GM18498 (cell line): Measurements from ENCODE around the gene KRTAP10-9.
"Not testable (repeated sequence)": the region's sequence is repeated elsewhere in the genome, so short reads cannot be mapped to it uniquely, and the experiment has no call there.

Source experiments
- ATAC-seq: cut with Tn5 transposase; IDR thresholded peaks from one replicate; pipeline ENCODE4 v1.9.1; 2021; ENCODE audit warnings: mild to moderate bottlenecking, moderate library complexity; ENCODE audit not compliant: unreplicated experiment

The KRTAP10-9 gene

DNA sequence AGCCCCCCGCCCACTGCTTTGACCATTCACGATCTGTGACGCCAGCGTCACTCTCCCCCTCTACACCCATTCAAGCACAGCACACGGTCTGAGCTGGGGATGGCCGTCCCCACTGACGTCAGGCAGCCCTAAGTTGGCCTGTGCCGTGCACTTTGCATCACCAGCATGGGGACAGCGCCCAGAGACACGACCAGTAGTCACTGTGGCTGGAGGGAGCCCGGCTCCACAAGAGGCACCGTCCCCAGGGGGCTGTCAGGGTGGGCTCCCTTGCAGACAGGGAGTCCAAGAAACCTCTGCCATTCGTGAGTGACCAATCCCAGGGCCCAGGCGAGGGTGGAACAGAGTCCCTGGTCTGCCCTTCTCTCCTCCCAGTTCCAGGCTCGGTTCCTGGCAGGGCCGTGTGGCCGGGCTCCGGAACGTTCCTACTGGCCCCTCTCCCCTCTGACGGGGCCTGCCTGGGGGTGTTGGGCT, 12.7 kb upstream of the KRTAP10-9 start:
- ATAC-seq: no peak

DNA sequence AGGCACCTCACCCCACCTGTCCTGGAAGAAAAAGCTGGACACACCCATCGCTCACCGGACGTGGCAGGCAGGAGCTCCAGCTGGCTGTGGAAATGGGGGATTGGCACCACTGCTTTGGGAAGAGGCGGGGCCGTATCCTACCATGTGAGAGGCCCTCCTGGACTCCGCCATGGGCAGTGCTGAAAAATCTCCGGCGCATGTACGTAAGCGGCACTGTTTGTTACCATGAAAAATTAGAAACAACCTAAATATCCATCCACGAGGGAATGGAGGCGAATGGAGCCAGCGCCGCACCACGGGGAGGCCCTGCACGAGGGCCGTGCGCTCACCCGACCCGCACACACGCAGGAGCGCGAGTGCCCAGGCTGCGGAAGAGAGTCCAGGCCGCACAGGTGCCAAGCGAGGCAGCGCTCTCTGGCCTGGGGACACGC, 11.9 kb upstream of the KRTAP10-9 start:
- ATAC-seq: no peak

DNA sequence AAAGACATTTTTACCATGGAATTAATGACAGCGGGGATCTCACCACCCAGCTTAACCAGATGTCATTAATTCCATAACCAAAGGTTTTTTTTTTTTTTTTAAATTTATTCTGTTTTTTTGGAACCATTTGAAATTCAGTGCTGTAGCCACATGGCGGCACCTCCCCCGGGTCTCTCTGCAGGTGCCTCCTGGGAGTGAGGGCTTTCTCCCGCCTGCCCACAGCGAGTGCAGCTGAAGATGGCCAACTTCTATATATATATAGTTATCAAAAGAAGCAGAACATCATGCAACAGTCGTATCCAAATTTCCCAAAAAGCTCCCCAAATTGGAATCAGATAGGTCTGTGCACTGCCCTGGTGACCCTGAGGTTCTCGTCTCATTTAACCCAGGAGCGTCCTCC, 11.4 kb upstream of the KRTAP10-9 start:
- ATAC-seq: no peak

DNA sequence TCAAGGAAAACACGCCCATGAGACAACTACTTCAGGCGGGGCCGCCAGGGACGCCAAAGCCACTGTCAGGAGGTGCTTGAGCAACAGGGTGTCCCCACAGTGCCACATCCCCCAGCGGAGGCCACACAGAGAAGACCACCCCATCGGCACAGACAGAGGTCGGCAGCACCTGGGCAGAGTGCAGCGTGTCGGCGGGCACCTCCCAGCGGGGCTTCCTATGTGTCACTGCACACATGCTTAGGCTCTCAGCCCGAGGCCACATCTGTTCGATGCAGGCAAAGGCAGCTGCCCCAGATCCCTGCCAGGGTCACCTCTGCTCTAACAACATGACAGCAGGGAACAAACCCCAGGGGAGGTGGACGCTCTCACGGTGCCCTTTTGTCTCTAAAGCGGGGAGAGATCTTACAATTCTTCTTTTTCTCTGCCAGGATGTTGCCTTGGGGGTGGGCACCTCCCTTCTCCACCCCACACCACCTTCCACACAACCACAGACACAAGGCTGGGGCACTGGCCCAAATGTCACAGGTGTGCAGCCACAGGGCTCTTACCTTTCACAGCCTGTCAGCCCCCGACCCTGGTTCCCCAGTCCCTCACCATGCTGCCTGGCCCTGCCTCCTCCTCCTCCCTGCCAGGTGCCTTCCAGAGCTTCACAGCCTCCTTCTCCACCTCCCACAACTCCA, 10.8 kb upstream of the KRTAP10-9 start:
- no peak for ATAC-seq

DNA sequence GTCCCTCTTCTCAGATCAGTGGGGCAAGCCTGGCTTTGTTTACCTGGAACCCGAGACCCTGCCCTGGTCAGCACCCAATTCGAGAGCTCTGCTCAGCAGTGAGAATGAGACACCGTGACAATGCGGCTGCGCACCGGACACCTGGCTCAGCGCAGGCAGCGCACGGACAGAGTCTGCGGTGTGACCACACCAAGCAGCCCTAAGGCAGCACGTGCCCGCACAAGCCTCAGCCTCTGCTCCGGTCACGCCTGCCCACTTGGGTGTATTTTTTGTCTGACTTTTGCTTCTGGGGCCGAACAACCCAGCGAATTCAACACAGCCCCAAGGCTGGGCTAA, 10.3 kb upstream of the KRTAP10-9 start:
- ATAC-seq: no peak

DNA sequence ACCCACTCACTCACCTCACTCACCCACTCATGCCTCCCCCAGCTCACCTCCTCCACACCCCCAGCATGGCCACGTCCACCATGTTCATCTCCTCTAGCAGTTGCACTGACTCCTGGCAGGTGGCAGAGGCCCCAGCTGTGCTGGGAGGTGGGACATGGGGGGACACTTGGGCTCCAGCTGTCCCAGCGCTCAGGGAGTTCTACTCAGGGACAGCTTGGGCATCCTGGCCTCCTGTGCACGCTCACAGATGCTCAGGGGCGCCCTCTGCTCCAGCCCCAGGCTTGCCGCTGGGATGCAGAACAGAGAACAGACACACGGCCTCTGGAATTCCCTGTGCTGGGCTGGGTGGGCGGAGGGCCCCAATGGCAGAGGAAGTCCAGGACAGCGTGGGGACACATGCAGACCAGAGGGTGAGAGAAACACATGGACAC, 9.8 kb upstream of the KRTAP10-9 start:
- no peak for ATAC-seq

DNA sequence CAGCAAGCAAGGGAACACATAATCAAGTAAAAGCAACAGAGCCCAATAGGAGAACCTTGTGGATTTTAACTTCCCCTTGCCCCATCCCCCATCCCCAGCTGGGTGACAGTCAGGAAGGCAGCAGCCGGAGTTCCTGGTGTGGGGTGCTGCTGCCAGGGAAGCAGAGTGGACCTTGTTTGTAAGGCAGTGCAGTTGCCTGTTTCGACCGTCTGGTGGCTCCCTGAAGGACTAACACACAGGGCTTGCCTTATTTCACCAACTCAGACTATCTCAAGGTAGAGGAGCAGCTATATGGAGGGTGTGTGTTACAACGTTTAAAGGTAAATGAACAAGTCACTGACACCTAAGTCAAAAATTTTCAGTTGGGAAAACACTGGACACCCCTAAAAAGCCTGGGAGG, 8.4 kb upstream of the KRTAP10-9 start:
- ATAC-seq: no peak

DNA sequence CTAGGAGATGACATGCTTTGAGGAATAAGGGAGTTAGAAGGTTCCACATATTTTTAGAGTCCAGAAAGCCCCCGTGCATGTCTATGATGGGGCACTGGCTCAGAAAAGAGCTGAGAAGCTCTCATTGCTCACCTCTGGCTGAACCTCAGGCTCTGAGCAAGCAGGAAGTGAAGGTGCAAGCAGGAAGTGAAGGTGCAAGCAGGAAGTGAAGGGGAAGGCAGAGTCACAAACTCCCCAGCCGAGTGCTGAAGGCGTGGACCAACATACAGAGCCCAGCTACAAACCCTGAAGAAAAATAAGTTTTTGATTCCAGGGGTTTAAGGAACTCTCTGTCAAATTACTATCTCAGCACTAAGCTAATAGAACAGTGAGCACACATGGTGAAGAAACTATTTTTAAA, 8.0 kb upstream of the KRTAP10-9 start:
- ATAC-seq: no peak

DNA sequence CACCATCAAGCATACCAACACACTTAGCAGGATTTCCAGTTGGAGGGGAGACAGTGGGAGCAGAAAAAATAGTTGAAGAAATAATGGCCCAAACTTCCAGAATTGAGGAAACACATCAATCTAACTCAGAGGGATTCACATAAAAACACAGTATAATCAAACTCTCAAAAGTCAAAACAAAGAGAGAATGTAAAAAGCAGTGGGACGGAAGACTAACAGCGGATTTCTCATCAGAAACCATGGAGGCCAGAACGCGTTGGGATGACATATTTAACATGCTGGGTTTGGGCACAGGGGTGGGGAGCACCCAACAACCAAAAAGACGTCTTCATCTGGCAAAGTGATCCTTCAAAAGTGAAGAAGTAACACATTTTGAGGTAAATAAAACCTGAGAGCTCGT, 7.0 kb upstream of the KRTAP10-9 start:
- ATAC-seq: no peak

DNA sequence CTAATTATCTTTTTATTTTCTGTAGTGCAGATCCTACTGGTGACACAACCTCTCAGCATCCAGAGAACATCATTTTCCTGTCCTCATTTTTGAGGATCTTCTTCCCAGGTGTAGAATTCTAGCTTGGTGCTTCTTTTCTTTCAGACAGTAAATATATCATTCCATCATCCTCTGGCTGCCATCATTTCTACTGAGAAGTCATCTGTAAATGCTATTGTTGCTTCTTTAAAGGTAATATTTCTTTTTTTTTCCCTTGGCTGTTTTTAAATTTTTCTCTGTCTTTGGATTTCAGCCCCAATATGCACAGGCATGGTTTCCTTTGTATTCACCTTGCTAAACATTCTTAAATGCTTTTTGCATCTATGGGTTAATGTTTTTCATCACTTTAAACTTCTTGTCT, 3.3 kb upstream of the KRTAP10-9 start:
- no peak for ATAC-seq

DNA sequence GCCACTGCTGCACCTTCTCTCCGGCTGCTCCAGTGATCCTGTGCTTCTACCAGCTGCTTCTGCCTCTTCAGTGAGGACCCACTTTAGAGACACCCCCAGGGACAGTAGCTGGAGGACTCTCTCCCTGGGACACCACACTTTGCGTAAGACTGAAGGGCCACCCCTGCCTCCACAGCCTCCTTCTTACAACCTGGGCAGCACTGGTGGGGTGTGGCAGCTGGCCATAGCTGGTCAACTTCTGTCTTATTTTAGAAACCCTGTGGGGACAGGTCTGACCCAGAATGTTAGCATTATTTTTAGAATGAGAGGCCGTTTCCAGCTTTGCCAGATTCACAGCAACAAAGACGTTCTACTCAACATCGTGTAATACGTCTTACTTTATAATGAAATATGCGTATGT, 1.1 kb upstream of the KRTAP10-9 start:
- ATAC-seq: no peak

DNA sequence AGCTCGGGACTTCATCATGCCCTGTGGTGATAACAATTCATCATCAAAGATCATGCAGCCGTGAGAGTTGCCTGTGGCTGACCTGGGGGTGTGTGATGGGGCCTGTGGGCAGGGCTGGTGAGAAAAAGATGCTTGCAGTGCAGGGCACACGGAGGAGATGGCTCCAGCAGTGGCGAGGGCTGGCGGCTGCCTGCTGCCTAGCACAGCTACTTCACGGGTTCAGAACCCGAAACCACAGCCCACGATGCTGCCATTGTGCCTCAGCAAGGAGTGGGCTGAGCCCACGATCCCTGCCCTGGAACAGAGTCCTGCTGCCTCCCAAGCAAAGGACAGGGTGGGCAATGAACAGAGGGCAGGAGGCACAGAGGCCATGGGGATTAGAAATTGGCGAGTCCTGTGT, 631 bp upstream of the KRTAP10-9 start:
- ATAC-seq: no peak

DNA sequence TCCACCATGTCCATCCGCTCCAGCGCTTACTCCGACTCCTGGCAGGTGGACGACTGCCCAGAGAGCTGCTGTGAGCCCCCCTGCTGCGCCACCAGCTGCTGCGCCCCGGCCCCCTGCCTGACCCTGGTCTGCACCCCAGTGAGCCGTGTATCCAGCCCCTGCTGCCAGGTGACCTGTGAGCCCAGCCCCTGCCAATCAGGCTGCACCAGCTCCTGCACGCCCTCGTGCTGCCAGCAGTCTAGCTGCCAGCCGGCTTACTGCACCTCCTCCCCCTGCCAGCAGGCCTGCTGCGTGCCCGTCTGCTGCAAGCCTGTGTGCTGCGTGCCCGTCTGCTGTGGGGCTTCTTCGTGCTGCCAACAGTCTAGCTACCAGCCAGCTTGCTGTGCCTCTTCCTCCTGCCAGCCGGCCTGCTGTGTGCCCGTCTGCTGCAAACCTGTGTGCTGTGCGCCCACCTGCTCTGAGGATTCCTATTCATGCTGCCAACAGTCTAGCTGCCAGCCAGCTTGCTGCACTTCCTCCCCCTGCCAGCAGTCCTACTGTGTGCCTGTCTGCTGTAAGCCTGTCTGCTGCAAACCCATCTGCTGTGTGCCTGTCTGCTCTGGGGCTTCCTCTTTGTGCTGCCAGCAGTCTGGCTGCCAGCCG, 409 bp downstream of the KRTAP10-9 start:
- ATAC-seq: not testable (repeated sequence)

DNA sequence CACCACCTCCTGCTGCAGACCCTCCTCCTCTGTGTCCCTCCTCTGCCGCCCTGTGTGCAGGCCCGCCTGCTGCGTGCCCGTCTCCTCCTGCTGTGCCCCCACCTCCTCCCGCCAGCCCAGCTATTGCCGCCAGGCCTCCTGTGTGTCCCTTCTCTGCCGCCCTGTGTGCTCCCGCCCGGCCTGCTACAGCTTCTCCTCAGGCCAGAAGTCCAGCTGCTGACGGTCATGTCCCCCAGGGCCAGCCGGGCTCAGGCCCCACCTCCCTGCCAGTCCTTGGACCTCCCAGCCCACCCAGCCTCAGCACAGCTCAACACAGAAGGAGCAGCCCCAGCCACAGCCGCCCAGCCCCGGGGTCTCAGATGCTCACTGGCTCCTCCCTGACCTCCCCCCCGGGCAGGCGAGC, 939 bp downstream of the KRTAP10-9 start:
- not testable (repeated sequence) for ATAC-seq

DNA sequence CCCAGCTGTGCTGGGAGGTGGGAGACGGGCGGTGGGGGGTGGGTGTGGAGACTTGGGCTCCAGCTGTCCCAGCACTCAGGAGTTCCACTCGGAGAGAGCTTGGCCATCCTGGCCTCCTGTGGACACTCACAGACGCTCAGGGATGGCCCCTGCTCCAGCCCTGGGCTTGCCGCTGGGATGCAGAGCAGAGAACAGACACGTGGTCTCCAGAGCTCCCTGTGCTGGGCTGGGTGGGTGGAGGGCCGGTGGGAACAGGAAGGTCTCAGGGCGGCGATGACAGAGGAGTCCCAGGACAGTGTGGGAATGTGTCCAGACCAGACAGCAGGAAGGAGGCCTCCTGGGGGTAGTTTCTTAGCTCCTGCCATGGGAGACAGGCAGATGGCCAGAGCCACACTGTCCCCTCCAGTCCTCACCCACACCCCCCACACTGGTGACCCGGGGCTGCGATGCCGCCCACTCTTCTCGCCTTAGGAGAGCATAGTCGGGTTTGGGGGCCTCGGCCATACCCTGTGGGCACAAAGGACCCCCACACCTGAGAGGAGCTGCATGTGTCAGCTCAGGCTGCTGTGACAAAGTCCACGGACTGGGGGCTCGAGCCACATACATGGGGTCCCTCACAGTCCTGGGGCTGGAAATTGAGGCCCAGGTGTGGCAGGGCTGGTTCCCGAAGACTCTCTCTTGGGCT, 2.0 kb downstream of the KRTAP10-9 start:
- no peak for ATAC-seq

DNA sequence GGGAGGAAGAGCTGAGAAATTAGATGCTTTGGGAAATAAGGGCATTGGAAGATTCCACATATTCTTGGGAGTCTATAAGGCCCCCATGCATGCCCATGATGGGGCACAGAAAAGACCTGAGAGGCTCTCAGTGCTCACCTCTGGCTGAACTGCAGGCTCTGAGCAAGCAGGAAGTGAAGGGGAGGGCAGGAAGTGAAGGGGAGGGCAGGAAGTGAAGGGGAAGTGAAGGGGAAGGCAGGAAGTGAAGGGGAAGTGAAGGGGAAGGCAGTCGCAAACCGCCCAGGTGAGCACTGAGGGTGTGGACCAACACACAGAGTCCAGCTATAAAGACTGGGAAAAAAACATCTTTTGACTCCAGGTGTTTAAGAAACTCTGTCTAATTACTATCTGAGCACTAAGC, 3.5 kb downstream of the KRTAP10-9 start:
- no peak for ATAC-seq

DNA sequence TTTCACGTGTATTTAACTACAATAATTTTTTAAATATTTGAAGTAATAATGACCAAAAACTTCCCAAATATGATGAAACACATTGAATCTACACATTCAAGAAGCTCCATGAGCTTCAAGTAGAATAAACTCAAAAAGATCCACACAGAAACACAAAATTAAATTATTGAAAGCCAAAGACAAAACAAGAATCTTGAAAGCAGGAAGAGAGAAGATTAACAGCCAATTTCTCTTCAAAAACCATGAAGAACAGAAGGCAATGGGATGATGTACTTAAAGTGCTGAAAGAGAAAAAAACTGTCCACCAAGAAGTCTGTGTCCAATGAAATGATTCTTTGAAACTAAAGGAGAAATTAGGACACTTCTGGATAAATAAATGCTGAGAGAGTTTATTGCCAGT, 5.2 kb downstream of the KRTAP10-9 start:
- no peak for ATAC-seq

DNA sequence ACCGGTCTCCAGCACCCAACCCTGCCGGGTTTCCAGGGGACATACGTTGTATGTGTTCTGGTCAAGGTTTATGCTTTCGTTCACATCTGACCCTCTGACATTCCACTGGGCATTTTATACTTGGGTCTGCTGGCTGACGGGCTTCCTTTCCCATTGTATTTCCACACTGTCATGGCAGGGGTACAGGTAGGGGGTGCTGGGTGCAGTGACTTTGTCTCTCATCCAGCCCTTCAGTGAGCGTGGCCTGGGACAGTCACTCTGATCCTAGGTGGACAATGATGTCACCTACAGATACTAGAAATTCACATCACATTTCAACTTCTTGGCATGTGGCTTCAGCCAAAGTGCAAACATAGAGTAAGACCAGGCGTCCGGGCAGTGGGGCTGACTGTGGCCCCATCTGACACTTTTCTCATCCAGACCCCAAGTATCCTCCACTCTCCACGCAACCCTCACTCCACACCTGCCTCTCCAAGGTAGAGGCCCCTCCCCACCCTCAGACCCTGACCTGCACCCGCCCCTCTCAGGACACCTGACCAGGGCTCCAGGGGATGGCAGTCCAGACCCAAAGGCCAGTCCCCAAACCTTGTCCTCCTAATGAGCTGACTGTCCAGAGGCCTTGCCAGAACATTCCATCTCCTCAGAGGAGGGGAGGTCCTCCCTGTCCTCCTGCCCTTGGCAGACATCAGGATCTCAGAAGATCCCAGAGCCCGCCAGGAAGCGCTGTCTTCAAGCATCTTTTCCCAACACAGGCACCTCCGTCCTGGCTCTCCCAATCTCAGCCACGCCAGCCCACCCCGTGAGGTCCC, 9.5 kb downstream of the KRTAP10-9 start:
- no peak for ATAC-seq

DNA sequence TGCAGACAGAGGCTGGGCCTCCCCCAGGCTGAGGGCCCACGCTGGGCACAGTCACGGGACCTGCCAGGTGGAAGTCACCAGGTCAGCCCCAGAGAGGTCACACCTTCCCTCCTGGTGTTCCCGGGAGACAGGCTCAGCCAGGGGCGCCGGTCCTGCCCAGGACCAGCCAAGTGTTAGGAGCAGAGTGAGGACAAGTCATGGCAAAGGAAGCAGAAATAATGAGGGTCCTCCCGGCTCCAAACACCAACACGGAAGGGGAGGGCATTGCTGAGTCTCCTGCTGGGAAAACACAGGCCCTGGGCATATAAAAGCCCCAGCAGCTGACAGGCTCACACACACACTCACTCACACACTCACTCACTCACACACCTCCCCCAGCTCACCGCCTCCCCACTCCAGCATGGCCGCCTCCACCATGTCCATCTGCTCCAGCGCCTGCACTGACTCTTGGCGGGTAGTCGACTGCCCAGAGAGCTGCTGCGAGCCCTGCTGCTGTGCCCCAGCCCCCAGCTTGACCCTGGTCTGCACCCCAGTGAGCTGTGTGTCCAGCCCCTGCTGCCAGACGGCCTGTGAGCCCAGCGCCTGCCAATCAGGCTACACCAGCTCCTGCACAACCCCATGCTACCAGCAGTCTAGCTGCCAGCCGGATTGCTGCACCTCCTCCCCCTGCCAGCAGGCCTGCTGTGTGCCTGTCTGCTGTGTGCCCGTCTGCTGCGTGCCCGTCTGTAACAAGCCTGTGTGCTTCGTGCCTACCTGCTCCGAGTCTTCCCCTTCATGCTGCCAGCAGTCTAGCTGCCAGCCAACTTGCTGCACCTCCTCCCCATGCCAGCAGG, 10.3 kb downstream of the KRTAP10-9 start, which contains the start of gene KRTAP10-10:
TSS of gene KRTAP10-10 (plus strand) at position 339 of the 833 bp plus-strand sequence. CDS start at position 401, 62 bp downstream.
- ATAC-seq: no peak

DNA sequence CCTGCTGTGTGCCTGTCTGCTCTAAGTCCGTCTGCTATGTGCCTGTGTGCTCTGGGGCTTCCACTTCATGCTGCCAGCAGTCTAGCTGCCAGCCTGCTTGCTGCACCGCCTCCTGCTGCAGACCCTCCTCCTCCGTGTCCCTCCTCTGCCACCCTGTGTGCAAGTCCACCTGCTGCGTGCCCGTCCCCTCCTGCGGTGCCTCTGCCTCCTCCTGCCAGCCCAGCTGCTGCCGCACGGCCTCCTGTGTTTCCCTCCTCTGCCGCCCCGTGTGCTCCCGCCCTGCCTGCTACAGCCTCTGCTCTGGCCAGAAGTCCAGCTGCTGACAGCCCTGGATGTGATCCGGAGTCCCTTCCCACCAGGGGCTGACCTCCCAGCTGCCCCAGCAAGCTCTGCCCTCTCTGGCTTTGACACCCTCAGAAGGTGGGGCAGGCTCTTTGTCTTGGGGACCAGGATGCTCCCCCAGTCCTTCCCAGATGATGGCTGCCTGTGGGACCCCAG, 11.0 kb downstream of the KRTAP10-9 start:
- ATAC-seq: not testable (repeated sequence)
